Measurements from ENCODE around the gene FOSL2. TPM values are rescaled to one million over a fixed set of nuclear protein-coding genes. Genes with fewer than 3 reads are reported as not detected.

Gene FOSL2
- total RNA-seq, 1 experiment from 2014 or later = 50.9 TPM

DNA sequence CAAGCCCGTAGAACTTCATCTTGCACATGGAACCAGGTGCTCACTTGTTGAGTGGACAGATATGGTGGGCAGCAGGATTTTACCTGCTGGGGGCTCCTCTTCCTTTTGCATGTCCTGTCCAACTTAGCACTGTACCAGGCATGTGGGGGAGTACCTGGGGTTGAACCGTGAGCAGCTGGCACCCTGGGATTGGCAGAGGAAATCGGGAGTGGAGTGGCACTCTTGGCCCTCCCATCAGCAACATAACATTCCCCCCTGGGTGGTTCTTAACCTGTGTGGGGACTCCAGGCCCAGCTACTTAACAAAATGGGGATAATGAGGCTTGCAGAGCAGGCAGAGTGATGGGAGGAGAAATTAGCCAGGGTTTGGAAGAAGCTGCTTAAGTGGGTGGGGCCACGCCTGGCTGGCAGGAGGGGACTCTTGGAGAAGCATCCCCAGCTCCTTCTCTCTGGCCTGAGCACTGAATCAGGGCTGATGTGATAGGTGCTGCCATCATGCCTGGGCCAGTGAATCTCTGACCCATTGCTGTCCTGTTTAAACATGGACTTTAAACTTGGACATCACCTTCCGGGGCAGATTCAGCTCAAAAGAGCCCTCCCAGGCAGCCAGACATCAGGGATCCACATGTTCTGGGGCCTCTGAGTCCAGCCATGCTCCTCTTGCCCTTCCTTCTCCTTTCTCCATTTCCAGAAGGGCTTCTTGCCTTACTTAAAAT is 15.5 kb downstream of the FOSL2 start:
- no peak for DNase-seq (ENCODE audit: extremely low read depth, low read depth)

DNA sequence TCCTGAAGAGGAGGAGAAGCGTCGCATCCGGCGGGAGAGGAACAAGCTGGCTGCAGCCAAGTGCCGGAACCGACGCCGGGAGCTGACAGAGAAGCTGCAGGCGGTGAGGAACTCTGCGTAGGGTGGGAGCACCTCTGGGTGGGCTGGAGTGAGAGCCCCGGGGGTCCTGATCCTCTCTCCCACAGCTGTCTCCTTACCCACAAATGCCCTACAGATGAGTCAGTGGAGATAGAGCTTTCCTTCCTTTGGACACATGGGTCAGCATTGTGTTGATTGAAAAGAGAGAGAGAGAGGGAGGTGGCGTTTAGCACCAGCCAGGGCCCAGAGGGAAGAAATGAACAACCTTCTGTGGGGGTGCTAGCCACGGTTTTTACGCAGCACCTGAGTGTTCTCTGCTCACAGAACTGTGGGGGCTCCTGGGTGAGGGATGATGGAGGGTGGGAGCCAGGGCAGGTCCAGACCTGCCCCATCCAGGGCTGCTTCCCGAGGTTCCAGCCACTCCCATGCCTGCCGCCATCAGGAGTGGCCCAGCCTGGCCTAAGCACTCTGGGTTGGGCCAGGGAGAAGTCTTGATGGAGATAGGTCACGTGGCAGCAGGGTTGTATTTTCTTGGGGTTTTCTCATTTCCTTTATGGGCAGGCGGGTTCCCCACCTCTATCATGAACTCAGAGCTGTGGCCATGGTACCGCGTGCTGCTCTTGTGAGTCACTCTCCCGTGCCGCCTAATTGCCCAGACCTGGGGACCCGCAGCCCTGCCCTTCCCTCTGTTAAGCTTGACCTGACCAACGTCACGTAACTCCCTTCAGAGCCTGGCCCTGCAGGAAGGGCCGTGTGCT is 16.3 kb downstream of the FOSL2 start:
- DNase-seq (ENCODE audit: extremely low read depth, low read depth) = no peak

DNA sequence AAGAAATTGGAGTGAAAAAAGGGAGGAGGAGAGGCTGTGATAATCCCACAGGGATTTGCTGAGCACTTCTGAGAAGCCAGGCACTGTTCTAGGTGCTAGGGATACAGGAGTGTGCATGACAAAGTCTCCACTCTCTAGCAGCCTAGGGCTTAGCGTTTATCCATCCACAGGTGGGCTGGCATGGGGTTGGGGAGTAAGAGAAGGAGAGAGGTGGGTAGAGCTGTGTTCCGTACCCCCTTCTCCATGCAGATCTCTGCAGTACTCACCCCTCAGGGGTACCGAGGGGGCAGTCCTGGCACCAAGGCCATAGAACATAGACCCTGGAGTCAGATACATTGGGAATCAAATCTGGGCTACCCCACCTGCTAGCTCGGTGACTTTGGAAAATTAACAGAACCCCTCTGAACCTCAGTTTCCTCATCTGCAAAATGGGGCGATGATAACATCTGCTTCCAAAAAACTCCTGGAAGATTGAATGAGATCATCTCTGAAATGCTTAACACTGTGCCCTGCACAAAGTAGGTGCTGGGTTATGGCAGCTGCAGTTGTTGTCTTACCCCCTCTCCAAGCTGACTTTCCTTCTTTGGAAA is 18.6 kb downstream of the FOSL2 start:
- no peak for DNase-seq (ENCODE audit: extremely low read depth, low read depth)

DNA sequence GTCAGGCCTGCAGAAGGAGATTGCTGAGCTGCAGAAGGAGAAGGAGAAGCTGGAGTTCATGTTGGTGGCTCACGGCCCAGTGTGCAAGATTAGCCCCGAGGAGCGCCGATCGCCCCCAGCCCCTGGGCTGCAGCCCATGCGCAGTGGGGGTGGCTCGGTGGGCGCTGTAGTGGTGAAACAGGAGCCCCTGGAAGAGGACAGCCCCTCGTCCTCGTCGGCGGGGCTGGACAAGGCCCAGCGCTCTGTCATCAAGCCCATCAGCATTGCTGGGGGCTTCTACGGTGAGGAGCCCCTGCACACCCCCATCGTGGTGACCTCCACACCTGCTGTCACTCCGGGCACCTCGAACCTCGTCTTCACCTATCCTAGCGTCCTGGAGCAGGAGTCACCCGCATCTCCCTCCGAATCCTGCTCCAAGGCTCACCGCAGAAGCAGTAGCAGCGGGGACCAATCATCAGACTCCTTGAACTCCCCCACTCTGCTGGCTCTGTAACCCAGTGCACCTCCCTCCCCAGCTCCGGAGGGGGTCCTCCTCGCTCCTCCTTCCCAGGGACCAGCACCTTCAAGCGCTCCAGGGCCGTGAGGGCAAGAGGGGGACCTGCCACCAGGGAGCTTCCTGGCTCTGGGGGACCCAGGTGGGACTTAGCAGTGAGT is 19.4 kb downstream of the FOSL2 start:
- DNase-seq (ENCODE audit: extremely low read depth, low read depth) = no peak

DNA sequence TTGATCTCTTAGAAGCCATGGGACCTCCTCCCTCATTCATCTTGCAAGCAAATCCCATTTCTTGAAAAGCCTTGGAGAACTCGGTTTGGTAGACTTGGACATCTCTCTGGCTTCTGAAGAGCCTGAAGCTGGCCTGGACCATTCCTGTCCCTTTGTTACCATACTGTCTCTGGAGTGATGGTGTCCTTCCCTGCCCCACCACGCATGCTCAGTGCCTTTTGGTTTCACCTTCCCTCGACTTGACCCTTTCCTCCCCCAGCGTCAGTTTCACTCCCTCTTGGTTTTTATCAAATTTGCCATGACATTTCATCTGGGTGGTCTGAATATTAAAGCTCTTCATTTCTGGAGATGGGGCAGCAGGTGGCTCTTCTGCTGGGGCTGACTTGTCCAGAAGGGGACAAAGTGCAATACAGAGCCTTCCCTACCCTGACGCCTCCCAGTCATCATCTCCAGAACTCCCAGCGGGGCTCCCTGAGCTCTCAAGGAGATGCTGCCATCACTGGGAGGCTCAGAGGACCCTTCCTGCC is 20.0 kb downstream of the FOSL2 start:
- DNase-seq (ENCODE audit: extremely low read depth, low read depth) = no peak

DNA sequence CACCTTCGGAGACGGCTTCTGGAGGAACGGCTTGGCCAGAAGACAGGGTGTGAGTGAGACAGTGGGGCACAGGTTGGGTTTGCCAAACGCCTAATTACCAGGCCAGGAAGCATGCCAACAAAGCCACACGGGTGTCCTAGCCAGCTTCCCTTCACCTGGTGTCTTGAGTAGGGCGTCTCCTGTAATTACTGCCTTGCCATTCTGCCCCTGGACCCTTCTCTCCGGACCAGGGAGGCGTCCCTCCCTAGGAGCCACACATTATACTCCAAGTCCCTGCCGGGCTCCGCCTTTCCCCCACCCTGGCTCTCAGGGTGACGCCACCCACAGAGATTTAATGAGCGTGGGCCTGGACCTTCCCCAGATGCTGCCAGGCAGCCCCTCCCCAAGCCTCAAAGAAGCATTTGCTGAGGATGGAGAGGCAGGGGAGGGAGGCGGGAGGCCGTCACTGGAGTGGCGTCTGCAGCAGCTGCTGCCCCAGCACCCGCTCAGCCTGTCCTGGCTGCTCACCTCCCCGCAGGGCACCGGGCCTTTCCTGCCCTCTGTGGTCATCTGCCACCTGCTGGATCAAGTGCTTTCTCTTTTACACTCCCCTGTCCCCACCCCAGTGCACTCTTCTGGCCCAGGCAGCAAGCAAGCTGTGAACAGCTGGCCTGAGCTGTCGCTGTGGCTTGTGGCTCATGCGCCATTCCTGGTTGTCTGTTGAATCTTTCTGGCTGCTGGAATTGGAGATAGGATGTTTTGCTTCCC is 20.7 kb downstream of the FOSL2 start:
- no peak for DNase-seq (ENCODE audit: extremely low read depth, low read depth)

DNA sequence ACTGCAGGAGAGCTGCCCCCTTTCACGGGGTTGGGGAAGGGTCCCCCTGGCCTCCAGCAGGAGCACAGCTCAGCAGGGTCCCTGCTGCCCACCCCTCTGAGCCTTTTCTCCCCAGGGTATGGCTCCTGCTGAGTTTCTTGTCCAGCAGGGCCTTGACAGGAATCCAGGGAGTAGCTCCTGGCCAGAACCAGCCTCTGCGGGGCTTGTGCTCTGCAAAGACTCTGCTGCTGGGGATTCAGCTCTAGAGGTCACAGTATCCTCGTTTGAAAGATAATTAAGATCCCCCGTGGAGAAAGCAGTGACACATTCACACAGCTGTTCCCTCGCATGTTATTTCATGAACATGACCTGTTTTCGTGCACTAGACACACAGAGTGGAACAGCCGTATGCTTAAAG is 21.2 kb downstream of the FOSL2 start:
- DNase-seq (ENCODE audit: extremely low read depth, low read depth) = no peak

DNA sequence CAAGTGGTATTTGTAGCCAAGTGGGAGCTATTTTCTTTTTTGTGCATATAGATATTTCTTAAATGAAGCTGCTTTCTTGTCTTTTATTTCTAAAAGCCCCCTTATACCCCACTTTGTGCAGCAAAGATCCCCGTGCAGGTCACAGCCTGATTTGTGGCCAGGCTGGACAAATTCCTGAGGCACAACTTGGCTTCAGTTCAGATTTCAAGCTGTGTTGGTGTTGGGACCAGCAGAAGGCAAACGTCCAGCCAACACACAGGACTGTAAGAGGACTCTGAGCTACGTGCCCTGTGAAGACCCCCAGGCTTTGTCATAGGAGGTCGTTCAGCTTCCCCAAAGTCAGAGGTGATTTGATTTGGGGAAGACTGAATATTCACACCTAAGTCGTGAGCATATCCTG is 21.9 kb downstream of the FOSL2 start:
- DNase-seq (ENCODE audit: extremely low read depth, low read depth) = no peak

DNA sequence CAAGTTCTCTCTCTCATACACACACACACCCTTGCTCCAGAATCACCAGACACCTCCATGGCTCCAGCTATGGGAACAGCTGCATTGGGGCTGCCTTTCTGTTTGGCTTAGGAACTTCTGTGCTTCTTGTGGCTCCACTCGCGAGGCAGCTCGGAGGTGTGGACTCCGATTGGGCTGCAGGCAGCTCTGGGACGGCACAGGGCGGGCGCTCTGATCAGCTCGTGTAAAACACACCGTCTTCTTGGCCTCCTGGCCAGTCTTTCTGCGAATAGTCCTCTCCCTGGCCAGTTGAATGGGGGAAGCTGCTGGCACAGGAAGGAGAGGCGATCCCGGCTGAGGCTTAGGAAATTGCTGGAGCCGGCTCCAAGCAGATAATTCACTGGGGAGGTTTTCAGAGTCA is 22.4 kb downstream of the FOSL2 start:
- DNase-seq (ENCODE audit: extremely low read depth, low read depth) = no peak

DNA sequence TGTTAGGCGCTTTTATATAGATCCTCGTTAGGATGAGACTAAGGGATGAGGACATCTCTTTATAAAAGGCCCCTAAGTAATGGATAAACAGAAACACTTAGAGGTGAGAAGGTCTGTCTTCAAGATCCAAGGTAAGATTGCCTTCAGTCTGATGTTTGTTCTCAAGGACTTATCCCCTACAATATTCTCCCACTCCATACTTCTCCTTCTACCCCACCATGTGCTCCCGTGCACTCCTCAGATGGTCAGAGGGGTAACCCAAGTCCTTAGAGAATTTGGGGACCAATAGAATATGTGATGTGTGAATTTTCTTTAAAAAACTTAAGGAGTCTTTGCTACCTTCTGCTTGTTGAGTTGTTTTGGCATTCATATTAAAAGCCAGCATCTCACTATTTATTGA is 23.1 kb downstream of the FOSL2 start:
- no peak for DNase-seq (ENCODE audit: extremely low read depth, low read depth)

DNA sequence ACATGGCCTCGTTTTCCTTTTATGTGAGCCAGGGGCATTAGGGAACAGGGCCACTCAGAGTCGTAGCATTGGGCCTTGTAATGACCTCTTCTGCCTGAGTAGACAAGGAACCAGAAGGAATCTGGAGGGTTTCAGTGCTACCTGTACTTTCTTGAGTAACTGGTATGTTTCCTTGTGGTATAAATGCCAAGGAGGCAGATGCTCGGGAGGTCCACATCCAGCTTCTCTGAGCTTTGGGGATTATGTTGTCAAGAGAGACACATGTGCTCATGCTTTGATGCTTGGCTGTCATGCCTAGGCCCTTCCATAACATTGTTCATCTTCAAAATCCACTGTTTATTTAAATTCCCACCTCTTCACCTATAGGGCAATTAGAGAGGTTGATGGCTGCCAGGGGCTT is 26.3 kb downstream of the FOSL2 start:
- no peak for DNase-seq (ENCODE audit: extremely low read depth, low read depth)

DNA sequence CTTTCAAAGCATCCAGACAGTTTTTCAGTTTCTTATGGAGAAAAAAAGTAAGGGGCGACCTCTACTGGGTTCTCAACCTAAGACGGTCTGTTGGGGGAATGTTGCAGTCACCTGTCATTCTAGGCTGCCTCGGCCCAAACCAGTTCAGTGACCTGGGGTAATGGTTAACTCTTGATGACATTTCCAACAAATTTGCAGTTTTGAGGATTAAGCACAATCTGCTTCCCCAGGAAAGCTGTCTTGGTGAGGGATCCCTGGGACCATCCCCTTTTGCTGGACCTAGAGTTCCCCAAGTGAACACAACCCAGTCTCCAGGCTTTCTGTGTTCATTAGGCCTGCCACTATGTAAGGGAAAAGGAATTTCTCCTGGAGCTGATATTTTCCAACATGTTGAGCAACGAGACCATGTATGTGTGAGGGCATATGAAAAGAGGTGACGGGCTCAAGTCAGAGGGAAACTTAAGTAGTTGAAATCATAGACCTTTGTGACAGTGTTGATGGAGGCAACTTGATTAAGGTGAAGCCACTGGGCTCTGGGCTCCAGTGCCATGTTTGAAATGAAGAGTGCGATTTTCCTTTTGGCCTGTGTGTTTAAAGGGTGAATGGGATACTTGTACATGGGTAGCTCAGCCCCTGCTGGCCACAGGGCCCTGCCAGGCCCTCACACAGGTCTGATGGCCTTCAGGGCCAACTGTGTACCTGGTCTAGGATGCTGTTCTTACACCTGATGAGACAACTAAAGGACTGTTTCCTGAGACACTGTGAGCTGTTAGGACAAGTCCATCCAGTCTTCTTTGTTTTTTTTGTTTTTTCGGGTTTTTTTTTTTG is 27.0 kb downstream of the FOSL2 start:
- DNase-seq (ENCODE audit: extremely low read depth, low read depth) = no peak

DNA sequence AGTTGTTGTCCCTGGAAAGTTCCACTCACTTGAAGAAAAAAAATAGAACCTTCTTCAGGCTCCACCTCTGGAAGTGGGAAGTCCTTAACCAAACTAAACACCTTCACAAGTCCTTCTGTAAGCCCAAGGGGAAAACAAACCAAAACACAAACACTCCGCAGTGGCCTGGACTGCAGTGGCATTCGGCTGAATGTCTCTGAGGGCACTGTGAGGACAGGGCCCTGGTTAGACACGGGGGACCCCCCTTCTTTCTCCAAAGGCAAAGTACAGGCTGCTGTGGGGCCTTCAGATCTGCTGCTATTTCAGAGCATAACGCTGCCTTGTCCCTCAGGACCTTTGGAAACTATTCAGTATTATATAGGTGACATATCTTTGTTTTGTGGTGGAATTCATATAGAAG is 28.1 kb downstream of the FOSL2 start:
- DNase-seq (ENCODE audit: extremely low read depth, low read depth) = no peak

DNA sequence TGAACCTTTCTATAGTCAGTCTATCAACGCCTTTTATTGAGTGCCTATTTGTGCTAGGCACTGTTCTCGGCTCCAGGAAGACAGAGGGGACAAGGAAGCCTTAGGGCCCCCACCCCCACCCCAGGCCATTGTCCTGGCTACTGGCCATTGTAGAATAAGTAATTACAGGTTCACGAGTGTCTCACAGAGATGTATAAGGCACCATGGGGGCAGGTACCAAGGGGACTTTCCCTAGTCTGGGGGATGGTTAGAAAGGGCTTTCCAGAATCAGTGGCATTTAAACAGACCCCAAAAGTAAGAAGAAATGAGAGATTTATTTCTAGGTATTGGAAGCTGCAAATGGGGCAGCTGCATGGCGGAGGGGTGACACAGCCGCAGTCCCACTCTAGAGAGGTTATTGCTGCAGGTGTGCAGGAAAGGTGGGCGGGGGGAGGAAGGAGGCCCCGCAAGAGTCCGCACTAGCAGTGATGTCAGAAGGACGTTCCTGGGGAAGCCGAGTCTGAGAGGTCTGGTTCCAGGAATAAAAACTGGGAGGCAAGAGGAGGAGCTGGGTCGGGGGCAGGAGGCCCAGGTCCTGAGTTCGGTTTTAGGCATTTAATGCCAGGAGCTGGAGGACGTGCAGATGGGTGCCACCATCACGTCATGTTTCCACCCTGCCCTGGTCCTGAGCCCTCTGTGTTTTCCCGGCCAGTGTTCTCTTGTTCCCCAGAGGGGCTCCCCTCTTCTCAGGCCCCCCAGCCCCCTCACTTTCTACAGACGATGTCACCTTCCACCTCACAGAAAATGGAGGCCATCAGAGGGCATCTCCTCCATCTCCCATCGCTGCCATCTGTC is 30.5 kb downstream of the FOSL2 start:
- DNase-seq (ENCODE audit: extremely low read depth, low read depth) = no peak

DNA sequence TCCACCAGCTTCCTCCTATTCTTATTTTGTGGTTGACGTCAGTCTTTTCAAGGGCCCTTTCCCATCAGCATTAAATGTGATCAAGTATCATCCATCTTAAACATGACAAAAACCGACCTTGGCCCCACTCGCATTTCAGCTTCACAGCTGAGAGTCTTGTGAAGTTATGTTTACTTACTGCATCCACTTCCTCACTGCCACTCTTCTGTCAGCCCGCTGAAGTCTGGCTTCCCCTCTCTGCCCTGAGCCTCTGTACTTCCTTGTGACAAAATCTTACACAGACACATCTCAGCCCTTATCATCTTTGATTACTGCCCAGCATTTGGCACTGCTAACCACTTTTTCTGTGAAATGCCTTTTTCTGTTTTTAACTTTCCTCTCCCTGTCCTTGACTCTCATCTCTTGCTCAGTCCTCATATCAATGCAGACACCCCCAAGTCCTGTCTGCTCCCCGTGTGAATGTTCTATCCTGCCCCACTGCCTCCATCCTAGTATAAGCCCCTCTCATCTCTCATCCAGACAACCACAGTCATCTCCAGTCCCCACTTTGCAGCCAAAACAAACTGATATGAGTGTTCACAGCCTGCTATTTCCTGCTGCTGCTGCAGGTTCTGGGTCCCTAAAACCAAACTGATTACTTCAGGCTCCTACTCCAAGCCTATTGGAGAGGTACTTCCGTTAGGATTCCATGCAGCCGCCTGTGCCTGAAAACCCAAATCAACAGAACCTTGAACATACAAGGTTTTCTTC is 31.4 kb downstream of the FOSL2 start:
- no peak for DNase-seq (ENCODE audit: extremely low read depth, low read depth)

DNA sequence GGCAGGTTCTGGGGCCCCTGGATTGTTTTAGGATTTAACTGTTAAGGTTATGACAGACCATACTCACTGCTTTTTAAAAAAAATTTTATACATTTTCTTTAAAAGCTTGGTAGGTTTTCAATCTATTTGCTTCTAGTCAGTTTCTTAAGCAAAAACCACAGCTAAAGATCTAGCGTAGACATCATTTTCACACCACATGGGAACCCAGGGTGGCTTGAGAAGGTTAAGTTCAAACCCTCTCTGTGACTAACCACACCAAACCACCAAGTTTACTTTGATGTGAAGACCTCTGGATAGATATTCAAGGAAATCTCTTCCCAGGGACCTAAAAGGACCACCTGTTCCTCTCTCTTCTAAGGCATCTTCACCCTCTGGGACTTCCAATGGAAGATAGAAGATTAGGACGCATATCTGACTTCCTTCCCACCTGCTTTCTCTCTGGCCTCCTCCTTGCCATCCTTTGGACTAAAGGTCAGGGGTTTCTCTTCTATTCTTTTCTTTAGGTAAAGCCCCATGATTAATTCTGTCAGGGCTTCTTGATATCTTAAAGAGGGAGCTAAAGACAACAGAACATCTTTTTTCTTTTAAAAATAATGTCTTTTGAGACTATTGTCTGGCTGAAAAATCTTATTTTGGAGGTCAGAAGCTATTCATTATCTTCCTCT is 32.3 kb downstream of the FOSL2 start:
- DNase-seq (ENCODE audit: extremely low read depth, low read depth) = no peak

DNA sequence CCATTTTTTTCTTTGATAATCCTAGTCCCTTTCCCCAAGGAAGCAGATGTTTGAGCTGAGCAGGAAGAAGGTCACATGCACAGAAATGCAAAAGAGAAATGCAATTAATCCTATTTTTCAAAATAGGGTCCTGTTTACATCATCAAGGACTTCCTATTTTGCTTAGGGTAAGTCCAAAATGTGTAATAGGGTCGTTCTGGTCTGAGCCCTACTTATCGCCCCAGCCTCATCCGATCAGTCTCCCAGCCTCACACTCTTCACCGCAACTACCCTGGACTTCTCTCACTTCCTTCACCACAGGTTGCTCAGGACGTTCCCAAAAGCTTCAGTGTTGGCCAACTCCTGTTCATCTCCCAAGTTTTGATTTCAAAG is 32.8 kb downstream of the FOSL2 start:
- no peak for DNase-seq (ENCODE audit: extremely low read depth, low read depth)

All from NCI-H460 (cell line).